Globus pallidus (tissue), 1 donor: ENCODE measurements around the gene STXBP6.

Experiments
- DNase-seq: peaks from one replicate; pipeline ENCODE4 v3.0.0-alpha.2; 2015; ENCODE audit warnings: low spot score

STXBP6 gene

DNA sequence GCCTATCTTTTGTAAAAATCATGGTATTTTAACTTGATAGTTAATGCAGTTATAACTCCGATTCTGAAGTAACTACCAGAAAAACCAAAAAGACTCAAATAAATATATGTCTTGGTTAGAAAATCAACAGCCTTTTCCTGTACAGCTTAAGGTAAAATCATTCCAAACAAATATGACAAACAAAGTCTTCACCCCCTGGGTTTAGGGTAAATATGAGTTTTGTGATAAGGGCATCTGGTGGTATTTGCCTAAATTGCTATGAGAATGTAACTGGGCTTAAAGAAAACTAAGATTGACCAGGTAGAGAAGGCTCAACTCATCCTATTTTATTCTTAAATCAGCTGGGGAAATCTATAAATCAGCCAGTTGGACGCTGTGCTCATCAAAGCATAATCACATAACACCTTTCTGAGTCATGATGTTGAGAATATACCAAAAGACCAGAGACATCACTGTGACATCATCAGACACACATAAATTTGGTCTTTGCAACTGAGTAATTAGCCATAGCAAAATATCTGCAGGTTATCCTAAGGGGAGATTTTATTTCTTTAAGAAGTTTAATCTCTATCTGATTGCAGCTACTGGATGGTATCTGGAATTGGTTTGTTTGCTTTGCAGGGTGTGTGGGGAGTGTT is 133.9 kb downstream of the STXBP6 start:
- no peak for DNase-seq

DNA sequence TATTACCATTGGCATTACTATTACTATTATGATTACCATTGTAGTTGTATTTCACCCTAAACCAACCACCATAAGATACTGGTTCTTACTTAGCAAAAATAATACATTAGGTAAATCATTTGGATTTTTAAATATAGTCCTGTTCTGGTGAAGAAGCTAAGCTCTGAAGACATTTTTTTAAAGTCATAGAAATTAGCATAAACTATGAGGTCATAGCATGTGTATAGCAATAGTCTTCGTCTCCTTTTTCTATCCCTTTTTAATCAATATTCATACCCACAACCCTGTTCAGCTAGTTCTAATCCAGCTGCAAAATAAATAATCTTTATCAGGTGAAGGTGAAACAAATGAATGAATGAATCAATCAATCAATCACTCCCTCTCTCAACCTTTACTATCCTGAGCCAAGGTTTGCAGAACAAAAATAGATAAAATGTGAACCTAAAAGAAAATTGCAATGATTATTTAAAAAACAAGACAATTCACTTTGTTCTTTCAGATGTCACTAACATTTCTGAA is 134.5 kb downstream of the STXBP6 start:
- no peak for DNase-seq

DNA sequence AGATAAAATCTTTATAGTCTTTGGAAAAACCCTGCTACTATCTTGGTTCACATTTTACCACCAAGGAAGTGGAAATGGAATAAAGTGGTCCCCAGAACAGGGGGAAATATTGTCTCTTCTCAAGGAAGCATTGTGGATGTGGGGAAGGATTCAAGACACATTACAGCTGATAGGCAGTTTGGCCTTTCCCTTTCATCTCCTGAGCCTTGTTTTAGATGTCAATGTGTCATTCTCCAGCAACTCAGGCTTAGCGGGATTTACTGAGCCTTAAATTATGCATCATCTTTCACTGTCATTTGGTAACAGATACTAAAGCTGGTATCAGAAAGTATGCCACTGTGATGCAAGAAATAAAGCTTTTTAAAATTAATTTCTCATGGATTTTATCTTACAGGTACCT is 136.2 kb downstream of the STXBP6 start:
- no peak for DNase-seq

DNA sequence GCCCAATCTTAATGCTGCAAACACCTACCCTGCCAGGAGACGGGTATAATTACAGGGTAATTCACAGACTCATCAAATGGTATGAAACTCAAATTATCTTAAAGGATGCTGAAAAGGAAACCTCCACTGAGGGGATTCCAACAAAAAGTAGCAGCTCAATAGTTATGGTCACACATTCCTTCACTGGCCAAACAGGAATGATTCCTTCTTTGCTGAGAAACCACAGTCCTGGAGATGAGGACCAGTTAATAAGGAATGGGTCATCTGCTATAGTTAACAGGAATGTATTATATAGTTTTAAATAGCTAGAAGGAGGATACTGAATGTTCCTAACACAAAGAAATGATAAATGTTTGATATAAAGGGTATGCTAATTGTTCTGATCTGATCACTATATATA is 136.9 kb downstream of the STXBP6 start:
- DNase-seq = no peak

GRCh38 chr14:24911324-24912109 is 138.4 kb downstream of the STXBP6 start:
- DNase-seq = no peak

DNA sequence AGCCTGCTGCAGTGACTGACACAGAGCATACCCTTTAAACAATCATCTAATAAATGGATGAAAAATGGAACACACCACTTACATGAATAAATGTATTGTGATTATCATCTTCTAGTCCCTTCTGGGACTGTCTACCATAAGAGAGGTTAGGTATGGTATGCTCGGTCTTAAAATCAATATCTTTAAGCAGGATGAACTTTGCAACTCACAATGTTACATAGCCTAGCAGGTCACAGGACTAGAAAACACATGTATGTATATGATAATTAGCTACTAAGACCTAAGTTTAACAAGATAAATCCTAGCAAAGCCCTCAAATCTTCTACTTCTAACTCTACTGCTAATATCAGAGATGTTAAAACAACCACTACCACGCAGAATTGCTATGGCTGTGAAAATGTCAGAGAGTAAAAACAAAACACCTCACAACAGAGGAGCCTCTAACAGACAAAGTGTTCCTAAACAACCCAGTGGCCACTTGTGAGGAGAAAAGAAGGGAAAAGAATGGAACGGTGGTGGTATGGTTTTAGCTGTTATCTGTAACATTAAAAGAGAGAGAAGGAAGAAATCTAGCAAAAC is 139.4 kb downstream of the STXBP6 start:
- no peak for DNase-seq

GRCh38 chr14:24909523-24910302 is 140.2 kb downstream of the STXBP6 start:
- DNase-seq = no peak

GRCh38 chr14:24908592-24909236 is 141.2 kb downstream of the STXBP6 start:
- no peak for DNase-seq

- no peak for DNase-seq
Measured at GRCh38 chr14:24904533-24904932, 145.4 kb downstream of the STXBP6 start.

DNA sequence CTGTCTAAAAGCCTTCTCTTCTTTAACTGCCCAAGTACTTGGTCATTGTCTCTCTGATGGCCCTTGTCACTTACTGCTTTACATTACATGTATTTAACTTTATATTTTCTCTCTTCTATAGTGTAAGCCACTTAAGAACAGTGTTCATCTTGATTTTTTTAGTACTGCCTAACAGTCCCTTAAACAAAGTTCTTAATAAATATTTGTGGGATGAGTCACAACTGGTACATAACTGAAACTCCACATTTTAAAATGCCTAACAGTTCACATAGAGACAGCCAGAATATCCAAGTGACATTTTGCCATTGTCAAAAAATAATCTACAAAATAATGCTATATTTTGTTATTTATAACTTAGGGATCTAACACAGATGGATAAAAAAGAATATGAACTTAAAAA is 146.6 kb downstream of the STXBP6 start:
- DNase-seq = no peak

- peak; percentile 51 for DNase-seq
Measured at GRCh38 chr14:24900269-24901100, 149.5 kb downstream of the STXBP6 start.

DNA sequence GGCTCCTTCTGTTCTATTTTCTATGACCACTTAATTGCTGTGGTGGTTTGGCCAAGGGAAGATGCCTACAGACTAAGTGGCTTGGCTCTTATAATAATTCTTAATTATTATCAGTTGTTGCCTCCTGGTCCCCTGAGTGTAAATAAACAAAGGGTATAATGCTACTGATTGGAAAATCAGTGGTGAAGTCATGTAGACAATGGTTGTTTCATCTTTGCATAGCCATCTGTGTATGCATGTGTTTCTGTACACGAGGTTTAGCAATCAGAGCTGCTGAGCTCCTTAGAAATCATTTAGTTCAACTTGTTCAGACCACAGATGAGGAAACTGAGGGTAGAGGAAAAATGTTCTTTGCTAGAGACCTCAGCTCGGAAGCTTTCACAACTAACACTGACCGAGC is 152.2 kb downstream of the STXBP6 start:
- no peak for DNase-seq

DNA sequence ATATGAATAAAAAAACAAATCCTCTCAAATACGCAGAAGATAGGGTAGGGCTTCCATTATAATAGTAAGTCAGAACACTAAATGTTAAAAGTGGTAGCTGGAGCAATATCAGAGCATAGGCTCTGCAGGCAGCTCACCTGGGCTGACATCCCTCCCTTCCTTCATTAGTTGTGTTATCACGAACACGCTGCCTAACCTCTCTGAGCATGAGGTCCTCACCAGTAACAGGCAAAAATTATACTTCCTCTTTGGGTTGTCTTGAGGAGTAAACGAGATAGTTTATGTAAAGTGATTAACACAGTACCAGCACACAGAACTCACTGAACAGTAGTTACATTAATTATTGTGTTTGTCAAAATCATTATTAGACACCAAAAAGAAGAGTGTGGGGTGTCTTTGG is 154.3 kb downstream of the STXBP6 start:
- DNase-seq = no peak

GRCh38 chr14:24895243-24895583 is 154.7 kb downstream of the STXBP6 start:
- DNase-seq = no peak

GRCh38 chr14:24894583-24895242 is 155.2 kb downstream of the STXBP6 start:
- DNase-seq = no peak

DNA sequence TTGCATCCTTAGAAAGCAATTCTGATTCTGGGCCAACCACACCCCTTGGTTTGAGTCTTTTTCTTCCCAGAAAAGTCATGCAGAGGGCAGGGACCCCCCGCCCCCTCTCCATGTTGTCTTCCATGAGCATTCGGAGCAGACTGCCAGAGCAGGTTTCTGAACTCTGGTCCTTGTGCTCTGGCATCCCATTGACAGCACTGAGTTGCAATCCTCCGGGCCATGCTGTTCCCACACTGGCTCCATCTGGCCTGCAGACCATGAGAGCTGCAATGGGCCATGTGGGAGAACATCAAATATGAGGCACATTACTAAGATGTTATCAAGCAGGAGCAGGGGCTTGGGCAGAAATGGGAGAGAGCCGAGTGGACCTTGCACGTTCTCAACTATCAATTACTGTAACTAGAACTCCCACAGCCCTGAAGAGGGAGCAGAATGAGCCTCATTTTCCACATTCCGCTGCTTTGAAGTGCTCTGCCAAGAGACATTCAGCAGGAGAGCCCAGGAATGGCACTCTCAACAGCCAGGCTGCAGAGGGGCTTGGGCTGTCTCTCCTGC is 157.4 kb downstream of the STXBP6 start:
- no peak for DNase-seq

- no peak for DNase-seq
Measured at GRCh38 chr14:24891987-24892496, 157.9 kb downstream of the STXBP6 start.

GRCh38 chr14:24890716-24891115 is 159.2 kb downstream of the STXBP6 start:
- no peak for DNase-seq

GRCh38 chr14:24889843-24890242 is 160.1 kb downstream of the STXBP6 start:
- no peak for DNase-seq

DNA sequence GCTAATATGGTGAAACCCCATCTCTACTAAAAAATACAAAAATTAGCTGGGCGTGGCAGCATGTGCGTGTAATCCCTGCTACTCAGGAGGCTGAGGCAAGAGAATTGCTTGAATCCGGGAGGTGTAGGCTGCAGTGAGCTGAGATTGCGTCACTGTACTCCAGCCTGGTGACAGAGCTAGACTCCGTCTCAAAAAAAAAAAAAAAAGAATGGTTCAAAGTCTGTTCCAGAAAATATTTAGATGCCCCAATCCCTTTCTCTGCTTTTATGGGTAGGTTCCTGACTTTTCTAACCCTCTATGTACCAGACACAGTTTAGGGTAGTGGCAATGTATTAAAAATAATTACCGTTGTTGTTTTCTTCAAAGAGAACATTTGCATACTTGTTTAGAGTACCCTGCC is 161.4 kb downstream of the STXBP6 start:
- no peak for DNase-seq
